Measurements from ENCODE around the gene LRRC37A3. TPM values are rescaled to one million over a fixed set of nuclear protein-coding genes. Genes with fewer than 3 reads are reported as not detected.
"Not testable (repeated sequence)": the region's sequence is repeated elsewhere in the genome, so short reads cannot be mapped to it uniquely, and the experiment has no call there.

Gene LRRC37A3
- total RNA-seq, 2 donors from 2014 or later: 12.7 to 15.5 TPM

GRCh38 chr17:64929419-64930209, 10.3 kb upstream of the LRRC37A3 start:
- ATAC-seq; DNase-seq; intact Hi-C loops (cut with DNase I, micrococcal nuclease): not testable (repeated sequence)

DNA sequence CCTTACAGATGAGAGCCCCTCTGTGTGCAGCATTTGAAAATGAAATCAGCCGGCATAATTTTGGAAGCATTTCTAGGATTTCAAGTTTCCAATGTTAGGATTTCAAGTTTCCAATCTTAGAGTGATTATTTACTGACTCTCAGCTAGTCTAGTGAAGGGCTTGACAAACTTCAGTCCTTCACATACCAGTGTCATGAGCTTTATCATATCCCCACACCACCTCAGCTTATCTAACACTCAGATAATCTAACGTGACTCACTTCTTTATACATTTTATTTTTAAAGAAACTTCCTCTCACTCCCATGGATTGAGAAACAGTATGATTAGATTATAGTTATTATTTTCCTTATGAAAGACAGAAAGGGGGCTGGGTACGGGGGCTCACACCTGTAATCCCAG, 9.4 kb upstream of the LRRC37A3 start:
- DNase-seq; ATAC-seq; intact Hi-C loops (cut with DNase I, micrococcal nuclease): not testable (repeated sequence)

GRCh38 chr17:64927444-64927843, 8.2 kb upstream of the LRRC37A3 start:
- intact Hi-C loops (cut with DNase I, micrococcal nuclease): not testable (repeated sequence)
- ATAC-seq: peak; percentile 90

GRCh38 chr17:64926430-64926829, 7.2 kb upstream of the LRRC37A3 start:
- intact Hi-C loops (cut with DNase I, micrococcal nuclease); DNase-seq: not testable (repeated sequence)
- peak; percentile 16 for ATAC-seq

More at GRCh38 chr17:64927444-64927843, 8.2 kb upstream of the LRRC37A3 start:
- DNase-seq: not testable (repeated sequence)

- DNase-seq; ATAC-seq; intact Hi-C loops (cut with DNase I, micrococcal nuclease): not testable (repeated sequence)
Observed at GRCh38 chr17:64925244-64925643, 6.0 kb upstream of the LRRC37A3 start.

DNA sequence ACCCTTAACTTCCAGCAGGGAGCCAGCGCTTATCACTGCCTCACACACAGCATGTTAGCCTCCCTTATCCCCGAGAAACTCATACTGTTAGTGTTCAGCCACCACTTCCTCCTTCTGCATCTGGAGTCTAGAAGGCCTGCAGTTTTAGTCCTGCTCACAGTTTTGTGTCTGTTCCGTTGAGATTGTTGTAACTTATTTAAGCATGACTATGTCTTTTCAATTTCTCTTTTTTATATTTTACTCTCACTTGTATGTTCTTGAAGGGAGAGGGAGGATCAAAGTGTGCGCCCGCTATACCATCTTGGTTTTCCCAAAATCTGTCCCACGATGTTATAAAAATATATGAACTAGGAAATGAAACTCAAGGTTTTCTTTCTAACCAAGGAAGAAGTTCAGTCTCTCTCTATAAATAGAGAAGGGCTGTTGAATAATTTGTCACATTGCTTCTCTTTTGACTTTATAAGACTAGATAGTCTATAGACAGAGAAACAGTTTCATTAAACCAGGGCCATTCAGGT, 3.8 kb upstream of the LRRC37A3 start:
- DNase-seq; ATAC-seq; intact Hi-C loops (cut with DNase I, micrococcal nuclease): not testable (repeated sequence)

GRCh38 chr17:64920419-64921172, 1.3 kb upstream of the LRRC37A3 start:
- no peak for DNase-seq
- ATAC-seq: no peak
- intact Hi-C loops (cut with DNase I, micrococcal nuclease): no loop called here

DNA sequence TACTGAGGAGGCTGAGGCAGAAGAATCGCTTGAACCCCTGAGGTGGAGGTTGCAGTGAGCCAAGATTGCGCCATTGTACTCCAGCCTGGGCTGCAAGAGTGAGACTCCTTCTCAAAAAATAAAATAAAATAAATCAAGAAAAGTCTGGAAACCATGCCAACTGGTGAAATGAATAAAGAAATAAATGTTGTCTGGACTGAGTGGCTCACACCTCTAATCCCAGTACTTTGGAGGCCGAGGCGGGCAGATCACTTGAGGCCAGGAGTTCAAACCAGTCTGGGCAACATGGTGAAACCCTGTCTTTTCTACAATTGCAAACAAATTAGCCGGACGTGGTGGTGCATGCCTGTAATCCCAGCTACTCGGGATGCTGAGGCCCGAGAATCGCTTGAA, 744 bp upstream of the LRRC37A3 start:
- DNase-seq (peak in 1 of 2 donors; percentile 36), ATAC-seq (peak; percentile 27)
- intact Hi-C loops (cut with DNase I, micrococcal nuclease): no loop called here

DNA sequence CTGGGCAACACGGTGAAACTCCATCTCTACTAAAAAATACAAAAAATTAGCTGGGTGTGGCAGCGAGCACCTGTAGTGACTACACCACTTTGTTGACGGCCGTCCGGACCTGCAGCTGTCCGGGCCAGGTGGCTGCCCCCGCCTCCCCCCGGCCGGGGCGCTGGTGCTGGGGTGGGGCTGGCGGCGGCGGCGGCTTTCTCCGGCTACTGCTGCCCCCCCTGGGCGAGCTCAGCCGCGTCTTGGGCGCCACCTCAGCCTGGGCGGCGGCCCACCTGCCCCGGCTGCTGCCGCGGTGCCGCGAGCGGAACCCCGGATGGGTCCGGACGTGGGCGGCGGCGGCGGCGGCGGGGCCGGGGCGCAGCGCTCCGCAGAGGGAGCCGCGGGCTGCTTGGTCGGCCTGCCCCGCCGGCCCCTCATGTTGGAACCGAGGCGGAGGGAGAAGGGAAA, 413 bp downstream of the LRRC37A3 start:
- intact Hi-C loops (cut with DNase I, micrococcal nuclease): not testable (repeated sequence)
- DNase-seq (peak; percentile 73 to 74), ATAC-seq (peak; percentile 66)

GRCh38 chr17:64917540-64917939, 1.7 kb downstream of the LRRC37A3 start:
- intact Hi-C loops (cut with DNase I, micrococcal nuclease); ATAC-seq: not testable (repeated sequence)

GRCh38 chr17:64915244-64915643, 4.0 kb downstream of the LRRC37A3 start:
- ATAC-seq; DNase-seq; intact Hi-C loops (cut with DNase I, micrococcal nuclease): not testable (repeated sequence)

More at GRCh38 chr17:64917540-64917939, 1.7 kb downstream of the LRRC37A3 start:
- not testable (repeated sequence) for DNase-seq

DNA sequence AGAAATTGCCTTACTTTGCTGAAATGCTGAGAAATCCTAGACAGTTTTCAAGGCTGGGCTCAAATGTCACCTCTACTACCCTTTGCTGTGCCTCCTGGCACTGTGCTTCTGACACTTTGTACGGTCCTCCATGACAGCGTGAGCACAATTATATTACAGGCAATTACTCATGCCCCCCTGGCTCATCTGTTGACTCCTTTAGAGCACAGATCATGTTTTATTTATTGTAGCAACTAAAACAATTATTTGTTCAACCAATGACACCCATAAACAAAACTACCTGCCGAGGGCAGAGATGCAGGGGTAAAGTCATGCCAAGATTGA, 9.1 kb downstream of the LRRC37A3 start:
- DNase-seq; intact Hi-C loops (cut with DNase I, micrococcal nuclease); ATAC-seq: not testable (repeated sequence)

DNA sequence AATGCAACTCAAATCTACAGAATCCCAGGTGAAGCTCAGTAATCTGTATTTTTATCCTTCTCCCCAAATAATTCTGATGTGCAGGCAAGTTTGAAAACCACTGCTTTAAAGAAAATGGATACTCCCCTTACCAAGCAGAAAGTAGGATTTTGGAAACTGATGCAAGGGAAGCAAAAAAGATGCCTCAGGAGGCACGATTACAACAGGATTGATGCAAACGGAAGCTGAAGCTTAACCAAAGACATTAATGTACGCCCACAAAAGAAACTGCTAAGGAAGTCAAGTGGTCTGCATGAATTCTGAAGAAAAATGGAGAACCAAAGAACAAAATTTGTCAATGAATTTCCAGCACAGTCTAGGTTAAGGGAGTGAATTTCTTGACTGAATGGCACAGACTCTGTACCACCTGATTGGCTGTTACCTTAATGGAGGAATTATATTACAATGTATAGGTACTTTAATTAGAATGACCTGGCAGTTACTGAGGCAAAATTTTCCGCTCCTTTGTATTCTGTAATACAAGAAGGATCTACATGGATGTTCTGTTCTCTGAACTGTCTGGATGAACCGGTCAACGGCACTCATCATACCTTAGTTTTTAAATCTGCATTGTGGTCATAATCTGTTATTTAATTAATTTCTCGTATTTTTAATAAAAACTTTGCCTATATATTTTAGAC, 9.6 kb downstream of the LRRC37A3 start:
- intact Hi-C loops (cut with DNase I, micrococcal nuclease); ATAC-seq: not testable (repeated sequence)

DNA sequence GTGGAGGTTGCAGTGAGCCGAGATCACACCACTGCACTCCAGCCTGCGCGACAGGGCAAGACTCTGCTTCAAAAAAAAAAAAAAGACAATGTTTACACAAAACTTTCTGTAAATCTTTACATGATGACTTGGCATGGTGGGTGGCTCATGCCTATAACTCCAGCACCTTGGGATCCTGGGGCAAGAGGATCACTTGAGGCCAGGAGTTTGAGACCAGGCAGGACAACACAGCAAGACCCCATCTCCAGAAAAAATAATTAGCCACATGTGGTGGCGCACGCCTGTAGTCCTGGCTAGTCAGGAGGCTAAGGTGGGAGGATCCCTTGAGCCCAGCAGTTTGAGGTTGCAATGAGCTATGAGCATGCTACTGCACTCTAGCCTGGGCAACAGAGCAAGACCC, 15.2 kb downstream of the LRRC37A3 start:
- DNase-seq; intact Hi-C loops (cut with DNase I, micrococcal nuclease): not testable (repeated sequence)
- ATAC-seq: peak; percentile 40

More for the DNA sequence above, 9.6 kb downstream of the LRRC37A3 start:
- not testable (repeated sequence) for DNase-seq

- intact Hi-C loops (cut with DNase I, micrococcal nuclease): not testable (repeated sequence)
- DNase-seq (peak; percentile 78 to 80), ATAC-seq (peak; percentile 85)
Observed at GRCh38 chr17:64897136-64897535, 22.1 kb downstream of the LRRC37A3 start.

GRCh38 chr17:64874210-64874609, 45.1 kb downstream of the LRRC37A3 start:
- DNase-seq; intact Hi-C loops (cut with DNase I, micrococcal nuclease); ATAC-seq: not testable (repeated sequence)

- DNase-seq (peak; percentile 58 to 91), ATAC-seq (peak; percentile 96)
- intact Hi-C loops (cut with DNase I, micrococcal nuclease): not testable (repeated sequence)
Observed at GRCh38 chr17:64847504-64848466, 71.5 kb downstream of the LRRC37A3 start.

- DNase-seq; intact Hi-C loops (cut with DNase I, micrococcal nuclease): not testable (repeated sequence)
- peak; percentile 55 for ATAC-seq
Observed at GRCh38 chr17:64846892-64847291, 72.4 kb downstream of the LRRC37A3 start.
